Measurements from ENCODE around the gene TBC1D19.

Gene TBC1D19

GRCh38 chr4:26583538-26583864, 383 bp upstream of the TBC1D19 start:
- Histone ChIP-seq H3K27me3 (ENCODE audit: insufficient read depth, low read length, poor library complexity, severe bottlenecking) (no peaks in the 10 kb centered on the region), H3K4me1 (ENCODE audit: insufficient read depth, low read length, poor library complexity, severe bottlenecking) (peaks cover 18% of the 10 kb centered on the region), H3K9ac (ENCODE audit: low read depth, low read length, poor library complexity, severe bottlenecking) (peak overlapping the region; percentile 73), H3K36me3 (ENCODE audit: insufficient read depth, low read length) (no peaks in the 10 kb centered on the region), H2AFZ (ENCODE audit: low read length) (peak overlapping the region; percentile 100), H3K9me2 (replicated peaks; ENCODE audit: low read depth, low read length) (no peaks in the 10 kb centered on the region), H3K9me3 (ENCODE audit: insufficient read depth, low read depth, low read length) (no peaks in the 10 kb centered on the region), H3F3A (ENCODE audit: low read depth) (no peaks in the 10 kb centered on the region), H3K4me3 (ENCODE audit: low read length, poor library complexity, severe bottlenecking) (peak overlapping the region; percentile 86), H3K79me2 (ENCODE audit: insufficient read depth, low read length) (peaks cover 8% of the 10 kb centered on the region; the same call in 1 of the 2 replicates), H3K4me2 (ENCODE audit: low read depth, low read length, poor library complexity, severe bottlenecking) (peak overlapping the region; percentile 87), H4K20me1 (ENCODE audit: insufficient read depth, low read length, poor library complexity, severe bottlenecking) (no peaks in the 10 kb centered on the region)
- no peak for TF ChIP-seq CTCF (conservative IDR thresholded peaks at IDR 0.05; ENCODE audit: low read length)
- no peak for TF ChIP-seq EZH2phosphoT487 (IDR thresholded peaks at IDR 0.05; ENCODE audit: borderline replicate concordance)

- Histone ChIP-seq H3K4me1 (ENCODE audit: insufficient read depth, low read length, poor library complexity, severe bottlenecking) (peaks cover 18% of the 10 kb centered on the region), H3F3A (ENCODE audit: low read depth) (no peaks in the 10 kb centered on the region), H3K36me3 (ENCODE audit: insufficient read depth, low read length) (no peaks in the 10 kb centered on the region), H3K27me3 (ENCODE audit: insufficient read depth, low read length, poor library complexity, severe bottlenecking) (no peaks in the 10 kb centered on the region), H3K79me2 (ENCODE audit: insufficient read depth, low read length) (peaks cover 8% of the 10 kb centered on the region; the same call in 1 of the 2 replicates), H3K9me3 (ENCODE audit: insufficient read depth, low read depth, low read length) (no peaks in the 10 kb centered on the region), H3K9ac (ENCODE audit: low read depth, low read length, poor library complexity, severe bottlenecking) (peak overlapping the region; percentile 73), H4K20me1 (ENCODE audit: insufficient read depth, low read length, poor library complexity, severe bottlenecking) (no peaks in the 10 kb centered on the region), H2AFZ (ENCODE audit: low read length) (no peak overlapping the region), H3K9me2 (replicated peaks; ENCODE audit: low read depth, low read length) (no peaks in the 10 kb centered on the region), H3K4me3 (ENCODE audit: low read length, poor library complexity, severe bottlenecking) (peak overlapping the region; percentile 86), H3K4me2 (ENCODE audit: low read depth, low read length, poor library complexity, severe bottlenecking) (peak overlapping the region; percentile 87)
- TF ChIP-seq CTCF (conservative IDR thresholded peaks at IDR 0.05; ENCODE audit: low read length): no peak
These were observed 841 bp downstream of the TBC1D19 start for GRCh38 chr4:26584725-26585124.

GRCh38 chr4:26589705-26590104, 5.8 kb downstream of the TBC1D19 start:
- Histone ChIP-seq H3K4me2 (ENCODE audit: low read depth, low read length, poor library complexity, severe bottlenecking) (no peak overlapping the region), H3K4me3 (ENCODE audit: low read length, poor library complexity, severe bottlenecking) (no peak overlapping the region), H3K79me2 (ENCODE audit: insufficient read depth, low read length) (peaks cover 3% of the 10 kb centered on the region; the same call in 1 of the 2 replicates)

More at GRCh38 chr4:26589705-26590104, 5.8 kb downstream of the TBC1D19 start:
- Histone ChIP-seq H3F3A (ENCODE audit: low read depth) (no peaks in the 10 kb centered on the region), H3K9ac (ENCODE audit: low read depth, low read length, poor library complexity, severe bottlenecking) (no peak overlapping the region), H3K9me2 (replicated peaks; ENCODE audit: low read depth, low read length) (no peaks in the 10 kb centered on the region), H3K9me3 (ENCODE audit: insufficient read depth, low read depth, low read length) (no peaks in the 10 kb centered on the region), H3K4me1 (ENCODE audit: insufficient read depth, low read length, poor library complexity, severe bottlenecking) (peaks cover 3% of the 10 kb centered on the region), H2AFZ (ENCODE audit: low read length) (no peak overlapping the region), H3K36me3 (ENCODE audit: insufficient read depth, low read length) (no peaks in the 10 kb centered on the region), H4K20me1 (ENCODE audit: insufficient read depth, low read length, poor library complexity, severe bottlenecking) (no peaks in the 10 kb centered on the region), H3K27me3 (ENCODE audit: insufficient read depth, low read length, poor library complexity, severe bottlenecking) (no peaks in the 10 kb centered on the region)
- TF ChIP-seq EZH2phosphoT487 (IDR thresholded peaks at IDR 0.05; ENCODE audit: borderline replicate concordance) (no peak), CTCF (conservative IDR thresholded peaks at IDR 0.05; ENCODE audit: low read length) (peak; percentile 40)

Measured in Loucy (cell line).